22Rv1 (cell line): ENCODE results near the gene ZNF599.

Experiments
- ZFX ChIP-seq: fragments of 450-650 bp; IDR thresholded peaks from 2 replicates; pipeline ENCODE4 v1.6.1; 2017; ENCODE audit warnings: antibody characterized with exemption, borderline replicate concordance
- TF ChIP-seq, protein P1 (sequence below): fragments of 450-650 bp; IDR thresholded peaks from 2 replicates; pipeline ENCODE4 v1.5.1; 2017; ENCODE audit warnings: mild to moderate bottlenecking

DNA sequence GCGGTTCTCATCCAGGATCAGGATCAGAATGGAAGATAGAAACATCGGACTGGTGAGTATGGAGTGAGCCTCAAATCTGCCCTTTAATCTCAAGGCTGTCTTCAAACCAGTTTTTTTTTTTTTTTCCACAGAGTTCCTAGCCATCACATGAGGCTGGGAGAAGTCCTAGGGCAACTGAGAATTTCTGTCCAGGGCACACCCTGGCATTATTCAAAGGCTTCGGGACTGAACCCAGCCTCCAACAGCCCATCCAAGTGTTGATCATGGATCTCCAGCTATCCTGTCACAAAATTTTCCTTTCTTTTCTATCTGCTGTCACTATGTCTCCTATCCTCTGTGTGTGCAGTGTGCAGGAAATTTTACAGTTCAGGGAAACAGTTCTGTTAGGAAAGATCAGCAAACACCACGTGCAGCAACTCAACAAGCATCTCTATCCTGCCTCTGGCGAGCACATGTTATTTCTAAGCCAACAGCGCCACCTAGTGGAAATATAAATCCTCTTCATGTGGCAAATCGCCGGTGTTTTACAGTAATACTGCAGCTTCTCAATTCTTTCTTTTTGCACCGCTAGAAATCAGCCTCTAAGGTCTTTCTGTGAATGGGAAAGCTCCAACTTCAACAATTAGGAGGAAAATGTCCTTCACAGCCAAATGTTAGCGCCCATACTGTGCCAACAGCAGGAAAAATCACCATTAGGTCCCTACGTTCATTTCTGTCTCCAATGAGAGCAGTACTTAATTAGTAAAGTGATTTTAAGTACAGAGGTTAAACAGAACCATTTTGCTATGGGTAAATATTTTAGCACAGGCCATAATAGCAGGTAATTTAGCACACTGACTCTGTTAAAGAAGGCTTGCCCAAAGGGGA, 60.4 kb downstream of the ZNF599 start:
- TF ChIP-seq ZFX = no peak
- TF ChIP-seq, protein P1, sequence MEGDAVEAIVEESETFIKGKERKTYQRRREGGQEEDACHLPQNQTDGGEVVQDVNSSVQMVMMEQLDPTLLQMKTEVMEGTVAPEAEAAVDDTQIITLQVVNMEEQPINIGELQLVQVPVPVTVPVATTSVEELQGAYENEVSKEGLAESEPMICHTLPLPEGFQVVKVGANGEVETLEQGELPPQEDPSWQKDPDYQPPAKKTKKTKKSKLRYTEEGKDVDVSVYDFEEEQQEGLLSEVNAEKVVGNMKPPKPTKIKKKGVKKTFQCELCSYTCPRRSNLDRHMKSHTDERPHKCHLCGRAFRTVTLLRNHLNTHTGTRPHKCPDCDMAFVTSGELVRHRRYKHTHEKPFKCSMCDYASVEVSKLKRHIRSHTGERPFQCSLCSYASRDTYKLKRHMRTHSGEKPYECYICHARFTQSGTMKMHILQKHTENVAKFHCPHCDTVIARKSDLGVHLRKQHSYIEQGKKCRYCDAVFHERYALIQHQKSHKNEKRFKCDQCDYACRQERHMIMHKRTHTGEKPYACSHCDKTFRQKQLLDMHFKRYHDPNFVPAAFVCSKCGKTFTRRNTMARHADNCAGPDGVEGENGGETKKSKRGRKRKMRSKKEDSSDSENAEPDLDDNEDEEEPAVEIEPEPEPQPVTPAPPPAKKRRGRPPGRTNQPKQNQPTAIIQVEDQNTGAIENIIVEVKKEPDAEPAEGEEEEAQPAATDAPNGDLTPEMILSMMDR = peak; percentile 68
